Measurements from ENCODE around the gene ERG28. TPM values are rescaled to one million over a fixed set of nuclear protein-coding genes. Genes with fewer than 3 reads are reported as not detected.

Gene ERG28
- total and polyA plus RNA-seq, 2 donors (not counting 1 experiment from before 2014, with no cell fraction given) = 13.5 to 43.9 TPM

DNA sequence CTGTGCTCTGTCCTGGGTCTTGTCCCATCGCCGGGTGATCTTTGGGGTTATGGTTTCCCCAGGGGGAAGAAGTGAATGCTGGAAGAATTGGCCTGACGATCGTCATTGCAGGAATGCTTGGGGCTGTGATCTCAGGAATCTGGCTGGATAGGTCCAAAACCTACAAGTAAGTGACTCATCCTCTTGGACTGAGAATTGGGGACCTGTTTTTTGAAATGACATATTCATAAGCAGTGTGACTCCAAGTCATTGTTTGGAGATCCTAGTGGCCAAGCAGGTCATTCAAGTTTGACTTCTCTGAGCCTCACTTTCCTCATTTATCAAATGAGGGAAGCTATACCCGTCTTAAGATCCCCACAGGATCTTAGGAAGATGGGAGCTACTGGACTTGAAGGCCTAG is 25.8 kb downstream of the ERG28 start:
- DNase-seq (ENCODE audit: low read depth in 2 of 2) = no peak
- Histone ChIP-seq H3K9ac (ENCODE audit: insufficient read depth, low read length) (no peak overlapping the region), H3K27ac (ENCODE audit: insufficient read depth, low read length) (no peak overlapping the region)

GRCh38 chr14:75631453-75631831 is 29.2 kb downstream of the ERG28 start:
- Histone ChIP-seq H3K36me3 (ENCODE audit: control insufficient read depth, insufficient read depth, low read length) (no peaks in the 10 kb centered on the region), H3K4me2 (ENCODE audit: extremely low read depth, insufficient read depth, low read length) (no peak overlapping the region), H3K4me3 (replicated peaks in 1 of 4; ENCODE audit: control extremely low read depth in 1 of 4, insufficient read depth in 1 of 4, low read depth in 3 of 4, low read length in 4 of 4) (no peak overlapping the region), H3K9me3 (ENCODE audit: control insufficient read depth, insufficient read depth, low read depth, low read length) (no peaks in the 10 kb centered on the region), H3K79me2 (ENCODE audit: control insufficient read depth, insufficient read depth, low read length) (no peaks in the 10 kb centered on the region), H2AFZ (ENCODE audit: low read length) (no peak overlapping the region), H3K27me3 (ENCODE audit: control insufficient read depth, insufficient read depth, low read length) (peaks cover 3% of the 10 kb centered on the region), H4K20me1 (ENCODE audit: control insufficient read depth, extremely low read depth, insufficient read depth, low read length) (no peaks in the 10 kb centered on the region), H3K27ac (ENCODE audit: insufficient read depth, low read length) (no peak overlapping the region), H3K4me1 (ENCODE audit: control insufficient read depth, extremely low read depth, insufficient read depth, low read length) (no peaks in the 10 kb centered on the region), H3K9ac (ENCODE audit: insufficient read depth, low read length) (no peak overlapping the region)
- peak in 1 of 2 donors; percentile 54 for DNase-seq (ENCODE audit: low read depth in 2 of 2)
- TF ChIP-seq, protein P1, sequence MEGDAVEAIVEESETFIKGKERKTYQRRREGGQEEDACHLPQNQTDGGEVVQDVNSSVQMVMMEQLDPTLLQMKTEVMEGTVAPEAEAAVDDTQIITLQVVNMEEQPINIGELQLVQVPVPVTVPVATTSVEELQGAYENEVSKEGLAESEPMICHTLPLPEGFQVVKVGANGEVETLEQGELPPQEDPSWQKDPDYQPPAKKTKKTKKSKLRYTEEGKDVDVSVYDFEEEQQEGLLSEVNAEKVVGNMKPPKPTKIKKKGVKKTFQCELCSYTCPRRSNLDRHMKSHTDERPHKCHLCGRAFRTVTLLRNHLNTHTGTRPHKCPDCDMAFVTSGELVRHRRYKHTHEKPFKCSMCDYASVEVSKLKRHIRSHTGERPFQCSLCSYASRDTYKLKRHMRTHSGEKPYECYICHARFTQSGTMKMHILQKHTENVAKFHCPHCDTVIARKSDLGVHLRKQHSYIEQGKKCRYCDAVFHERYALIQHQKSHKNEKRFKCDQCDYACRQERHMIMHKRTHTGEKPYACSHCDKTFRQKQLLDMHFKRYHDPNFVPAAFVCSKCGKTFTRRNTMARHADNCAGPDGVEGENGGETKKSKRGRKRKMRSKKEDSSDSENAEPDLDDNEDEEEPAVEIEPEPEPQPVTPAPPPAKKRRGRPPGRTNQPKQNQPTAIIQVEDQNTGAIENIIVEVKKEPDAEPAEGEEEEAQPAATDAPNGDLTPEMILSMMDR (conservative IDR thresholded peaks at IDR 0.05 in 1 of 2, IDR thresholded peaks at IDR 0.05 in 1 of 2; ENCODE audit: low read depth in 1 of 2, low read length in 2 of 2) = no peak
- TF ChIP-seq EZH2 (IDR thresholded peaks at IDR 0.05; ENCODE audit: low read length, missing control alignments) = no peak

More for the DNA sequence above, 25.8 kb downstream of the ERG28 start:
- Histone ChIP-seq H2AFZ (ENCODE audit: low read length) (no peak overlapping the region), H3K36me3 (ENCODE audit: control insufficient read depth, insufficient read depth, low read length) (no peaks in the 10 kb centered on the region), H3K4me1 (ENCODE audit: control insufficient read depth, extremely low read depth, insufficient read depth, low read length) (no peaks in the 10 kb centered on the region), H4K20me1 (ENCODE audit: control insufficient read depth, extremely low read depth, insufficient read depth, low read length) (no peaks in the 10 kb centered on the region), H3K4me3 (replicated peaks in 1 of 4; ENCODE audit: control extremely low read depth in 1 of 4, insufficient read depth in 1 of 4, low read depth in 3 of 4, low read length in 4 of 4) (no peak overlapping the region), H3K4me2 (ENCODE audit: extremely low read depth, insufficient read depth, low read length) (no peak overlapping the region), H3K27me3 (ENCODE audit: control insufficient read depth, insufficient read depth, low read length) (peaks cover 3% of the 10 kb centered on the region), H3K9me3 (ENCODE audit: control insufficient read depth, insufficient read depth, low read depth, low read length) (no peaks in the 10 kb centered on the region), H3K79me2 (ENCODE audit: control insufficient read depth, insufficient read depth, low read length) (no peaks in the 10 kb centered on the region)
- no peak for TF ChIP-seq EZH2 (IDR thresholded peaks at IDR 0.05; ENCODE audit: low read length, missing control alignments)
- TF ChIP-seq, protein P1 (conservative IDR thresholded peaks at IDR 0.05 in 1 of 2, IDR thresholded peaks at IDR 0.05 in 1 of 2; ENCODE audit: low read depth in 1 of 2, low read length in 2 of 2) = no peak

DNA sequence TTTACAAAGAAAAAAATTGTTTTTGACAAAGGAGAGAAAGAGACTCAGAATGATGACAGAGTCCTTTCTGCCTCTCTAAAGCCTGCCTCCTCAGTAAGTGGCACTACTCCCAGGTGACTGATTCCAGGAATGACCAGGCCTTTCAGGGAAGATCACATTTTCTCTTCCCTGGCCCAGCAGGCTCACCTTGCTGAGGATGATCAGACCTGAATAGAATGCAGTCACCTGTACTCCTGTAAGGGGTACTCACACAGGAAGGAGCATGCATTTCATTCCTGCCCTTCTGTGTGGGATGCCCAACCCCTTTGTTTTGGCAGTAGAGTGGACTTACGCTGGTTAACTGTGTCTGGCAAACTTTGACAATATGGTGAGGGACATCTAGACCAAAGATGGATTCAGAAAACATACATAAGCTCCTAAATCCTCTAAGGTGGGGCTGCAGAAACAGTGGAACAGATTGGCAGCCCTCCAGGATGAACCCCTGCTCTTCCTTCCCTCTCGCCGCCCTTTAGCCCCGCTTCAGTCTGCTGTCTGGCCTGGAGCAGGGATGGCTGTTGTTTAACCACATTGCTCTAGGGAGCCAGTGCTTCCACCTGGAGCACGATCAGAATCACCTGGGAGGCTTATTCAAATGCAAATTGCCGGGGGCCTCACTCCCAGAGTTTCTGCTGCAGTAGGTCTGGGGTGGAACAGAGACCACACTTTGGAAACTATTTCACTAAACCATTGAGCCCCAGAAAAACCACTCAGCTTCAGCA is 29.8 kb downstream of the ERG28 start:
- no peak overlapping the region for H3K4me2 ChIP-seq (ENCODE audit: extremely low read depth, insufficient read depth, low read length)
- no peak for TF ChIP-seq EZH2 (IDR thresholded peaks at IDR 0.05; ENCODE audit: low read length, missing control alignments)
- TF ChIP-seq, protein P1 (conservative IDR thresholded peaks at IDR 0.05 in 1 of 2, IDR thresholded peaks at IDR 0.05 in 1 of 2; ENCODE audit: low read depth in 1 of 2, low read length in 2 of 2) = no peak
- no peak for DNase-seq (ENCODE audit: low read depth in 2 of 2)
- H4K20me1 ChIP-seq (ENCODE audit: control insufficient read depth, extremely low read depth, insufficient read depth, low read length) = no peaks in the 10 kb centered on the region
- H3K27ac ChIP-seq (ENCODE audit: insufficient read depth, low read length) = no peak overlapping the region
- no peaks in the 10 kb centered on the region for H3K79me2 ChIP-seq (ENCODE audit: control insufficient read depth, insufficient read depth, low read length)
- H2AFZ ChIP-seq (ENCODE audit: low read length) = no peak overlapping the region
- no peak overlapping the region for H3K9ac ChIP-seq (ENCODE audit: insufficient read depth, low read length)
- H3K9me3 ChIP-seq (ENCODE audit: control insufficient read depth, insufficient read depth, low read depth, low read length) = no peaks in the 10 kb centered on the region
- peaks cover 3% of the 10 kb centered on the region for H3K27me3 ChIP-seq (ENCODE audit: control insufficient read depth, insufficient read depth, low read length)
- H3K4me3 ChIP-seq (replicated peaks in 1 of 4; ENCODE audit: control extremely low read depth in 1 of 4, insufficient read depth in 1 of 4, low read depth in 3 of 4, low read length in 4 of 4) = no peak overlapping the region
- H3K36me3 ChIP-seq (ENCODE audit: control insufficient read depth, insufficient read depth, low read length) = no peaks in the 10 kb centered on the region
- no peaks in the 10 kb centered on the region for H3K4me1 ChIP-seq (ENCODE audit: control insufficient read depth, extremely low read depth, insufficient read depth, low read length)

All from fibroblast of lung (primary cell).